ENCODE measurements around the gene SLC39A9. TPM values are rescaled to one million over a fixed set of nuclear protein-coding genes. Genes with fewer than 3 reads are reported as not detected.
A peak's percentile ranks its signal among the peaks of the same experiment; 100 is the strongest.

SLC39A9 gene, protein sequence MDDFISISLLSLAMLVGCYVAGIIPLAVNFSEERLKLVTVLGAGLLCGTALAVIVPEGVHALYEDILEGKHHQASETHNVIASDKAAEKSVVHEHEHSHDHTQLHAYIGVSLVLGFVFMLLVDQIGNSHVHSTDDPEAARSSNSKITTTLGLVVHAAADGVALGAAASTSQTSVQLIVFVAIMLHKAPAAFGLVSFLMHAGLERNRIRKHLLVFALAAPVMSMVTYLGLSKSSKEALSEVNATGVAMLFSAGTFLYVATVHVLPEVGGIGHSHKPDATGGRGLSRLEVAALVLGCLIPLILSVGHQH
- 95.8 and 110 TPM in 2 replicates for total RNA-seq (2014; rRNA removed; shearing (Covaris generic))

DNA sequence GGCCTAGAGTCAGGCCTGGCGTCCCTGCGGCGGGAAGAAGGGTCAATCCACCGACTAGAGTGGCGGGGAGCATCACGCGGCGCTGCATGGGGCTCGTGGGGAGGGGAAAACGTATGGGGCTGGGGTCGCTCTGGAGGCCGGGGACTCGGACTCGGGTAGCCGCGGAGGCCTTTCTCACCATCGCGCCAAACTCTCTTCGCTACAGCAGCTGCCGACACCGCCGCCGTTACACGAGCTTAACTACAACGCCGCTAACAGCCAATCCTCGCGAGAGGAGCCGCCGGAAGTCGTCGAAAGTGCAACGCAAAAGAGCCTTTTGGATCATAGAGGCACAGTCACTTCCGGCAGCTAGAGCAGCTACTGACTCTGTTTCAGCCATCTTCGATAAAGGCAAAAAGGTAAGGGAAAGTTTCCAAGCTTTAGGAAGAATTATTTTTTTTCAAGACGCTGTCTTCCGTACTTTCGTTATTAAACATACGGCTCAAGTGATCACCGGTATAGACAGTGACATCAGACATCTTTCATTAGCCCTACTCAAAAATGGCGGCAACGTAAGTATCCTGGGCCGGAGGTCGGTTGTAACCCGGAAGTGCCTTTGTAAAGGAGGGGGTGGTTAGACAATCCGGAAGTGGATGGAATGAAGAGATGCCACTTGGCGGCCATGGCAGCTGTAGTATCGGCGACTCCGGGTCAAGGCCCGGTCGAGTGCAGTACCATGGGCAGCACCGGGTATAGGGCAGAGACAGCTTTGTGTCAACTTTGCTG lies at the start of gene SLC39A9, which contains the start of gene ERH:
TSS of gene SLC39A9 (plus strand) at position 640 of the 765 bp plus-strand sequence. CDS start 678 bp downstream, outside the sequence.
TSS of gene ERH (minus strand) at position 247 of the 765 bp plus-strand sequence. CDS start at position 181, 66 bp downstream.
- peak; percentile 98 for DNase-seq (ENCODE audit: low read depth)

DNA sequence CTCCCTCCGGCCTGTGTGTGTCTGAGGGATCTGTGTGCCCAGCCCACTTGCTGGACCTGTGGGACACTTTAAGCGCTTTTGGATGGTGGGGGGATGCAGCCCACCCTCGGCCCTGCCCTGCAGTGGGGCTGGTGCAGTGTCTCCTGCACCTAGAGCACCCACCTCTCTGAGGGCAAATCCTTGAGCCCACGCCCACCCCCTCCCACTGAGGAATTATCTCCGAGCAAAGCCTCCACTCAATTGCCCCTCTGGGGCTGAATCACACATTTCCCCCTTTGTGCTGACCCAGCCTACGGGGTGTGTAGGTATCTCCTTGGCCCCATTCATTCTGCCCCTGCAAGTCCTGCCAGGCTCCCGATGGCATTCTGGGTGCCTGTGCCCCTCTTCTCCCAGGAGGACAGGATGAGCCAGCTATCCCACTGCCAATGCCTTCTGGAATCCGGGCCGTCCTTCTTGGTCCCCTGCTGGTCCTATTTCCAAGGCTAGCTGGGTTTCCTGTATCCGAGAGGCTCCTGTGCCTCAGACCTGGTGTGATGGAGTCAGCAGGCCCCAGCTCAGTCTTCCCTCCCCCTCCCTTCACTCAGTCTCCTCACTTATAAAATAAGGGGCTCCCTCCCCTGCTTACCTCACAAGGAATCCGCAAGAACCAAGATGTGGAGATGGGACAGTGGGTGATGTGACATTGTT lies 49.3 kb upstream of the SLC39A9 start:
- DNase-seq (ENCODE audit: low read depth) = no peak

DNA sequence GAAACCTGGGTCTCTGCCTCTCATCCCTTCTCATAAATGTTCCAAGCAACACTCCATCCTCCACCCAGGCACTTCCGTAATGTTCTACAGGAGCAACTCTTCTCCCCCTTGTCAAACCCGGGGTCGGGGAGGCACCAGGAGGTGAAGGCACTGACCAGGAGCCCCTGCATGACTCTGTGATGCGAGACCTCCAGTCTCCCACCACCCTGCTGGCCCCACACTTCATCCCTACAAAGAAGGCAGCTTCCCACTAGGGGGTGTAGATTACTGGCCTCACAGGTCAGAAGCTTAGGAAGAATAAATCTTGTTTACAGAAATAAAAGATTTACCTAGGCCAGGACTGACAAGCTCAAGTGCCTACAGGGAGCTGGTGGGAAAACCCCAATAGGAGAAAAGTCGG lies 47.6 kb upstream of the SLC39A9 start:
- DNase-seq (ENCODE audit: low read depth) = no peak

DNA sequence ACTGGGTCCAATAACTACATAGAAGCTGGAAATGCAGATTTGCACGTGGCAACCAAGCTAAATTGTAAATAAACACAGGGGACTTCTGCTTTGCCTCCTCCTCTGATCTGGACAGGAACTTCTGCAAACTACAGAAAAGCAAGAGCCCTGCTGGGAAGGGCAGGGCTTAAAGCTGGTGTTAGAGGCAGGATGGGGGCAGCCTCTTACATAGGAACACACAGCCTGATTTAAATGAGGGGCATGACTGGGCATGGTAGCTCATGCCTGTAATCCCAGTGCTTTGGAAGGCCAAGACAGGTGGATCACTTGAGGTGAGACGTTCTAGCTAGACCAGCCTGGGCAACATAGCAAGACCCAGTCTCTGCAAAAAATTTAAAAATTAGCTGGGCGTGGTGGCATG lies 47.1 kb upstream of the SLC39A9 start:
- no peak for DNase-seq (ENCODE audit: low read depth)

DNA sequence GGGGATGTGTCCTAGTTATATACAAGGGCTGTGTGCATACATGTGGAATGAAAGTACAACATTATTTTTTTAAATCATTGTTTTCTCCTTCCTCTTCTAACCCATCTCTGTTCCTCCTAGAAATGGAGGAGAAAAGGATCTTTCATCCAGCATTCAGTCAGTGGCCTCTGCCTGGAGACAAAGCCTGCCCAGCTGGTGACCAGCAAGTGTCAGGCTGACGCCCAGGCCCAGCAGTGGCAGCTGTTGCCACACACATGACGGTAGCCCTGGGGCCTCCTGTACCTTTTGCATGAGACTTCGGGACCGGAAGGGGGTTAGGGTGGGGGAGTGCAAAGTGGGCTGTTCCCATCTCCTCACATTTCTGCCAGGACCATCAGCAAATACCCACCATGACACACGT lies 46.6 kb upstream of the SLC39A9 start:
- DNase-seq (ENCODE audit: low read depth) = no peak

DNA sequence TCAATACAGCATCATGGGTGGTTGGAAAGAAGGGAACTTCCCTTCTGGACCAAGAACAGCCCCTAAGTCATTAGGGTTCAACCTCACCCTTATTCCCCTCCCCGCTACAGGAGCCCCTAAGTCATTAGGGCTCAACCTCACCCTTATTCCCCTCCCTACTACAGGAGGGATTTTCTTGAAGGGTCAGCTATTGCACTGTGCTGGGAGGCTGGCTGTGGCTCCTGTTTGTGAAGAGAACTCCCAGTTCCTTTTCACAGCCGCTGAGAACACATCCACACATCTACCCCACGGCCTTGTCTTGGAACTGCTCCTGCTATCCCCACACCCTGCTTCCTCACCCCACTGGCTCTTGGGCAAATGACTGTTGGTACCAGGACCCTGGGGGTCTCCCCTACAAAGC lies 45.3 kb upstream of the SLC39A9 start:
- no peak for DNase-seq (ENCODE audit: low read depth)

DNA sequence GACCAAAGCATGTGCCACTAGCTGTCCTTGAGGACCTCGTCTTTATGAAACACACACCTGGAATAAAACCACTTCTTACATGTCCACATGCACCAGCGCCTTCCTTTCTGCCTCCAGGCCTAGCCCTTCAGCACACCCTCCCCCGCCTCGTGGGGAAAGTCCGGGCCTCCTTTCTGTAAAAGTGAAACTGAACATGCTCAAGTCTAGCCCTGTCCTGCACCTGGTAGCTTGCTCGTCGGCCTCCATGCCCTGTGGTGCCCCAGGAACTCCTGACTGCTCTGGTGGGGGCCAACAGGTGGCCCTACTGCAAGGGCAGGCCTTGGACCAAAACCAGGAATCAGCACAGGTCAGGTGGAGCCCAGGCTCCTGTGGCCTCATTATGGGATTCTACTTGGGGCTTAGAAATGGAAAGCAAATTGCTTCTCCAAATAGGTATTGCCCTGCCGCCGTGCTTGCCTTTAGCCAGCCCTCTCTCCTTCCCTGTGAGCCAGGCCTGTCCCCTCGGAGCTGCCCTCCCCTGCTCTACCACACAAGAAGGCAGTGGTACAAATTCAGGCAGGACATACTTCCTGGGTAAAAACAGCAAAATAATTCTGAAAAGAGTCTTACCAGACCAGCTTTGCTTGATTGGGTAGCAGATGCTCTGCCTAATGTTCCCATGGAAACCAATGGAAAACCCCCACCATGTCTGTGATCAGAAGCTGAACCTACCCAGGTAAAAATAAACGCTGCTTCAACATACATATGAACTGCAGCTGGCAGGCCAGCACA lies 43.9 kb upstream of the SLC39A9 start:
- DNase-seq (ENCODE audit: low read depth) = peak; percentile 57

DNA sequence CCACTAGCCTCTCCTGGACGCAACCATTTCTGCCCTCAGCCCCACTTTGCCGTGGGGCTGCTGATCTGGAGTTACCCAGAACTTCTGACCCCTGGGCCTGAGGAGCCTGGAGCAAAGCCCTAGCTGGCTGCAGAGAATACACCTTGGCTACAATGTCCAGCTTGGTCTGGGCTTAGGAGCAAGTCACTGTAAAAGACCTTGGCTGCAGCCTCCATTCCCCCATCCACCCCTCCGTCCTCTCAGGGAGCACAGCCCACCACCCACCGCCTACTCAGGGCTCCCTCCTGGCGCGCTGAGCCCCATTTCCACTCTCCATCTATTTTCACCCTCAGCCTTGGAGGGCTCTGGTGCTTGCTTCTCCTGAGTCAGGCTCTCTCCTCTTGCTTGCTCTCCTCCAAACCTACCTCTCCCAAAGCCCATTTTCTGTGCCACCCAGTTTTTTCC lies 43.3 kb upstream of the SLC39A9 start:
- no peak for DNase-seq (ENCODE audit: low read depth)

DNA sequence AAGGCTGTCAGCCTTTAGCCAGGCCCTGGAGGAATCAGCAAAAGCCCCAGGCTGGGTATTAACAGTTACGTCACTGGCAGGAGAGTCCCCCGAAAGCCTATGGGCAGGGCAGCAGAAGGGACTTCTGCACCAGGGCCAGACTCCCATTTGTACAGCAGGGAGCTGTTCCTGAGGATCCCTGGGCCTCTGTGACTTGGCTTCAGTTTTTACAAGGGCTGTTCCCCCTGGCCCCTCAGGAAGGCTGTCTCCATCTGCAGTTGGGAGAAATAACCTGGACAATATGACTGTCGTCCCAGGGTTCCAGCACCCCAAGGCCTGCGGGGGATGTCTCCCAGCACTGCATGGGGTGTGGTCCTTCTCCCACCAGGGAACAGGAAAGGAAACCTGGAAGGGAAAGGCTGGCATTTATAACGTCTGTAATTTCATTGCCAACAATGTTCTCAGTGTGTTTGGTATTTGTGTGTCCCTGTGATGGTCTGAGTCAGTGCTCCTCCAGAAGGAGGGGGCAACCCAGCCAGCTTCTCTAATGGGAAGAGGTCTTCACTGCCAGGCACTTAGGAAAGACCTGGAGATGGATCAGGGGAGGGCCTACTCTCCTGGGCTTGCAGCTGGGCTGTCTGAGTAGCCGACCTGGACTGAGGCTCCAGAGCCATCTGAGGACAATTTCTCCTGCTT lies 42.7 kb upstream of the SLC39A9 start:
- peak; percentile 64 for DNase-seq (ENCODE audit: low read depth)

DNA sequence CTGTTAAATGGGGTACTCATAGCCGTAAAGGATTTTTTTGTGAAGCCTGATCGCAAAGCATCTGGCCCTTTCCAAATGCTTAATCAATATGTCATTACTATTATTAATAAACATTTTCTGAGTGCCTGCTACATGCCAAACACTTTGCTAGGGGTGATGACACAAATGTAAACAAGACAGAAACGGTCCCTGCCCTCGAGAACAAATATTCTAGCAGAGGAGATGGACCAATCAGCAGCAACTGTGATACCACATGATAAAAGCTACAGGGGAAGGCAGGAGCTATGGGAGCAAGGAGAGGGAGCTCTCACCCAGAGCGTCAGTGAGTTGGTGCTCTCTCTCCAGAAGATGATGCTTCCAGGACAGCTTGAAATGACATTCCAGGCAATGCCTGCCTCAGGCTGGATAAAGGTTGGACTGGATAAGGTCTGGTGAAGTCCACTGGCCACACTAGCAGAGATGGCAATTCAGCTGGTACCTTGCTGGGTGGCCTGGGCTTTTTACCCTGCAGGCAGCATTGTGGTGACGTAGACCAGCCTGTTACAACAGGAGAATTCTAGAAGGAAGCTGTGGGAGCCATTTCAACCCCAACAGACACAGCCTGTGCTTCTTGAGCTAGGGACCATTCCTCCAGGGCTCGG lies 41.5 kb upstream of the SLC39A9 start:
- no peak for DNase-seq (ENCODE audit: low read depth)

DNA sequence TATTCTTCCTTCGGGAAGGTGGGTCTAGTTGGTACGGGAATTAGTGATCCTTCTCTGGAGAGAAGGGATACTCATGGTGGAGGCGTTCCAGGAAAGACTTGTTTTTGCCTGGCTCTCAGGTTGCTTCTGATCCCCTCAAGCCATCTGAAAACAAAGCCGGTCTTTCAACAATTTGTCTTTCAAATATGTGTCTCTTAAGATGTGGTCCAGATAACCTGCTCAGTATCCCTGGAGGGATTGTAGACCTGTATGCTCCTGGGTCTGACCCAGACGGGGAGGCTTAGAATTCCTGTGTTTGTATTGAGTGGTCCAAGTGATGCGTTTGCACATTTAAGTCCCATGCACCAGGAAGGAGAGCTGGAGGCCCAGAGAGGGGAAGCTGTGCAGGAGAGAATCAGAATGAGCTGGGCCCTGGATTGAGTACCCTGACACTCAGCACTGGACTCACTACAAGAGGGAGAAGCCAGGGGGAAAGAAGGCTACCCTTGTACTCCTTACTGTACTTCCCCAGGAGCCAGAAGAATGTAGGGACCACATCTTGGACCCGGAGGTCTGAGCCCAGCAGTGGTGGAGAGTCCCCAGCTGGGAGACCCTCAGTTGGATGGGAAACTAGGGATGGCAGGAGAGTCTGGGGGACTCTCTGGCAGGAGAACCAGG lies 40.8 kb upstream of the SLC39A9 start:
- DNase-seq (ENCODE audit: low read depth) = no peak

DNA sequence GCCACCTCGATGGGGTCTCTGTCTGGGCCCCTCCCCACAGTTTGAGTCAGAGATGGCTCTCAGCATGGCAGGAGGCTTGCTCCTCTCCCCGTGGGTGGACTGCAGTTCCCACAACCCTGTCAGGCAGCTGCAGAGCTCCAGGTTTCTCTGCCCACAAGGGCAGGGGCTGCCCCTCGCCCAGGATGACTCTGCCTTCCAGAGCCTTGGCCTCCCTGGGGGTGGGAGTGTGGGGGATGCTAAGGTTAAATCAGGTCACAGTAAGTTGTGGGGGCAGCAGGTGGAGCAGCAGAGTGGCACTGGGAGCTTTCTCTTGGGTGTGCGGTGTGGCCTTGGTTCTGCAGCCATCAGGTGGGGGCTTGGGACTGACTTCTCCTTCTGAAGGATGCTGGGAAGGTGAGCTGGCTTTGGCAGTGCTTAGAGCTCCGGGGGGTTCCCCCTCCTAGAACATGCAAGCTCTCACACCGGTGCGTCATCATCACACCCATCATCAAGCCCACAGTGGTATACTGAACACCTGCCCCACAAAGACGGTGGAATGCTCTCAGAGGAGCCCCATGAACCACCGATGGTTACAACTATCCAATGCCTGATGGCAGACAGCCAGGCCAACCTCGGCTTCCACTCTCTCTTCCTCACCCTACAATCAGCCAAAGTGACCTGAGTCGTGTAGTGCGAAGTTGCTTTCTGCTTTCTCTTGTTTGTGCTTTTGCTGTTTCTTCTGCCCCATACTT lies 40.1 kb upstream of the SLC39A9 start:
- peak; percentile 61 for DNase-seq (ENCODE audit: low read depth)

DNA sequence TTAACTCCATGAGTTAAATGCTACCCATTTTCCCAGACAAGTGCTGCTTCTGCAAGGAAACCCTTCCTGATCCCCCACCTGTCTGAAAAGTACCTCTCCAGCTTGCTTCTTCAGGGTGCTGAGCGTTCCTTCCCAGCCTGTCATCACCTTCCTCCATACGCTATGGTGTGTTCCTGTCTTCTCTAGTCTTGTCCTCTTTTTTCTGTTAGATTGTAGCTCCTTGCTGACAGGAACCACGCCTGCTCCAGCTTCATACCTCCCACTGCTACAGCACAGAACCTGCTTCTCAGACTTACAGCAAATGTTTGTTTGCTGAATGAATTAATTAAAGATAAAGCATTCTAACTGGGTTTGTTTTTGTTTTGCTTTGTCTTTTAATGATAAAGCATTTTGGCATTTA lies 39.5 kb upstream of the SLC39A9 start:
- DNase-seq (ENCODE audit: low read depth) = no peak

DNA sequence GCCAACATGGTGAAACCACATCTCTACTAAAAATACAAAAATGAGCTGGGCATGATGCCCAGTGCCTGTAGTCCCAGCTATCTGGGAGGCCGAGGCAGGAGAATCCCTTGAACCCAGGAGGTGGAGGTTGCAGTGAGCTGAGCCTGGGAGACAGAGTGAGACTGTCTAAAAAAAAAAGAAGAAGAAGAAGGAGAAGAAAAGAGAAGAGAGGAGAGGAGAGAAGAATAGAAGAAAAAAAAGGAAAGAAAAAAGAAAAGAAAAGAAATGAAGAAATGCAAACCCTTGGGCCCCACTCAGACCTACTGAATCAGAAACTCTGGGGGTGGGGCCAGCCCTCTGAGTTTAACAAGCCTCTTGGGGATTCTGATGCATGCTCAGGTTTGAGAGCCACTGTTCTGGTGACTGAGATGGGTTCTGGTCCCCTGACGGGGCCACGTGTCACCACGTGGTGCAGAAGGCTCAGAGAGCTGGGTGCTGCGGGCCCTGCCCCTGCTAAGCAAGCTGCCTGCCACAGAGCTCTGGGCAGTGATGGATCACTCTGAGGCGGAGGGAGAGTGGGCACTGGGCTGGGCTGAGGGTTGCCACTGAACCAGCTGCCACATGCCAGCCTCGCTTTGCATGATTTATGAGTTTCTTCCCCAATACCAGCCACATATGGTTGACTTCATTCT lies 37.9 kb upstream of the SLC39A9 start:
- DNase-seq (ENCODE audit: low read depth) = no peak

DNA sequence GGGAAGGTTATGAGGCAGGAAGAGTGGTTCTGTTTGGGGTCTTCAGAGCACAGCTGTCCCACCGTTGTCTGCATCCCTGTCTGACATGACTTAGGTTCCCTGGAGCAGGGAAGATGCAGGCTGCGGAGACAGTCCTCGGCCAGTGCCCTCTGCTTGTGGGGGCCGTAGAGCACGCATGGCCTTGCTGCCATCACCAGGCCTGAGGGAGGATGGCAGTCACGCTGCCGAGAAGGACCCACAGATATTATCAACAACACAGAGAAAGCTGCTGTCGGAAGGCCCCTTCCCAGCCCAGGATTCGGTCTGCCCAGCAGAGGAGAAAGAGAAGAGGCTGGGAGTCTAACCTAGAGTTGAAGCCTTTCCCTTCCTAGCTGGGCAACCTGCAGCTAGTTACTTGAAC lies 35.4 kb upstream of the SLC39A9 start:
- no peak for DNase-seq (ENCODE audit: low read depth)

DNA sequence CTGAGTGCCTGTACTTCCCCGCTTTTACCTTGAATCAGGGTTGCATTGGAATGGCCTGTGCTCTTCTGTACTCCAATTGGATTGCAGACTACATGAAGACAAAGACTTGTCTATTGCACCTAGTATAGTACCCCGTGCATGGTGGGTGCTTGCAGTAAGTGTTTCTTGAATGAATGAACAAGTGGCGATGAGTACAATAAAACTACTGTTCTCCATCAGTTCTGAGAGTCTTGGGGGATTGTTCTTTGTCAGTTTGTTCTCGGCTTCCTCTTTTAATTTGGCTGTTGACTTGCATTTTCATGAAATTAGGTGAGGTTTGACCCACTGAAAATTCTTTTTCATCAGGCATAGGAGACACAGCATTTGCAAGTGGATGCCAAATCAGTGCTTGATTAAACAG lies 34.5 kb upstream of the SLC39A9 start:
- DNase-seq (ENCODE audit: low read depth) = no peak

DNA sequence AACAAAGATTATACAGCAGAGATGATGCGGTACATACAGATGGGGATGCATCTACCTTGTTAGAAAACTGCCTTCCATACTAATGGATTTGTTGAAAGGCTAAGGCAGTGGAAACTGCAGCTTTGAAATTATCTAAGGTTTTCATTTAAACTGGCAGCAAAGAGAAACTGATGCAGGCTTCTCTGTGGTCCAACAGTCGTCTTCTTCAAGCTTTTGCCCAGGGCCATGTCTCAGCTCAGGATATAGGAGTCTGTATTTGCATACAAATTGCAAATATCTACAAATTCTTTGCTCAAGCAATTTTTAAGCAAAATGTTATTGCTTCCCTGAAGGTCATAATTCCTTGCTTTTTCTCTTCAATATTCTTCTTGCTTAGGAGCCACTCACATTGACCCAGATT lies 34.1 kb upstream of the SLC39A9 start:
- DNase-seq (ENCODE audit: low read depth) = no peak

DNA sequence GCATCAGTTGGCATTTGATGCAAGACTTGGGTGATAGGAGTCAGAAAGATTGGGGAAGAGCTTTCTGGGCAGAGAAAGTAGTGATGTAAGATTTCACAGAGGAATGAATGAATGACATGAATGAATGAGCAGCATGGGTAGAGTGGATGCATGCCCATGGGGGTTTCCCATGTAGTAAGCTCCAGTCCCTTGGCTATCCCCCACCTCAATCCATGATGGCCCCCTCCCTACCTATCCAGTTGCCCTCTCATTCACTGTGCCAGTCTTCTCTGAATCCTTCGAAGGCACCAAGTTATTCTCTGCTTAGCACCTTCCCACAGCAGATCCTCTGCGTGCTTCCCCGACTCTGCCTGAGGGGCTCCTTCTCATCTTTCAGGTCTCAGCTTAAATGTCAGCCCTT lies 32.4 kb upstream of the SLC39A9 start:
- DNase-seq (ENCODE audit: low read depth) = no peak

DNA sequence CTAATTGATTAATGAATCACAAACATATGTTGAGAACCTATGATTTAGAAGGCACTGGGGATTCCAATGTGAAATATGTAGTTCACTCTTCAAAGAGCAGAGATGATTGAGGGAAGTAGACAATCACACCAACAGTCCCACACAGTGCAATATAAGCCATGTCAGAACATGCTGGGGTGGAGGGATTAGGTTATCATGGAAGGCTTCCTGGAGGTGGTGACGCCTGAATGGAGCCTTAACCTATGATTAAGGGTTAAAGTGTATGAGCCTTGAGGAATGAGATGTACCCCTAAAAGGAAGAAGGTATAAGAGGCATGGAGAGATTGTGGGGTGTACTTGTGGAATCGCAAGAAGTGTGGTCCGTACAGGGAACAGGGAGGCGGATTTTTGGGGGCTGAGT lies 31.7 kb upstream of the SLC39A9 start:
- DNase-seq (ENCODE audit: low read depth) = no peak
